Choroid plexus epithelial cell (primary cell): ENCODE results near the gene APOL1.

ENCODE experiments used
- DNase-seq: peaks from one replicate; pipeline ENCODE4 v3.0.0-alpha.2; 2010; ENCODE audit warnings: low read depth
- H3K4me3 ChIP-seq: 2 replicates; pipeline ENCODE4 v1.5.1; 2011; ENCODE audit warnings: low read depth, mild to moderate bottlenecking, control low read depth, low read length, moderate library complexity
- CTCF ChIP-seq: conservative IDR thresholded peaks from 2 replicates; pipeline ENCODE4 v1.5.1; 2011; ENCODE audit warnings: low read depth, mild to moderate bottlenecking, control low read depth, inconsistent platforms, low read length, moderate library complexity

Gene APOL1

GRCh38 chr22:36210224-36210623 lies 42.7 kb upstream of the APOL1 start:
- DNase-seq, result no peak
- no peak for TF ChIP-seq CTCF
- no peak overlapping the region for H3K4me3 ChIP-seq

DNA sequence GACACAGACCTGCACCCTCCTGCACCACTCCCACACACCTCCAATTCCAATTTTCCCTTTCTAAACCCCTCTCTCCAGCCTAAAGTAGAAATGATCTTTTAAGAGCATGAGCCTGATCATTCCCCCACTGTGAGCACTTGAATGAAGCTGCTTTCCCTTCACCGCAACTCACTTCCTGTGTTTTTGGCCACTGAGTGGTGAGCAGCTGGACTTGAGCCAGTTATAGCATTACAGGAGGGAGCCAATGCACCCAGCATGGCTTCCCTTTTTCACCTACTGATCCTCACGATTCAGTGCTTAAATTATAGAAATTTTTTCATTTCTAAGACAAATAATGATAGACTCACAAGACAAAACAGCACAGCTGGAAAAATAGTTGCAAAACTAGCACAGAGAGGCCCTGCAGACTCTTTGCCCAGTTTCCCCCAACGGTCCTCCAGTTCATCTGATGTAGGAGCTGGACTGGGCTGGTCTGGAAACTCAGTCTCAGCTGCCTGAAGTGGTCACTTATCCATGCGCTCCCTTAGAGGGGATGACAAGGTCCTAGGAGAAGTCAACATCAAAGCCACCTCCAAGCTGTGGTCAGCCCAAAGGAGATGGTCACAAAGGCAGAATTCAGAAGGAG lies 41.6 kb upstream of the APOL1 start:
- TF ChIP-seq CTCF, result no peak
- peak; percentile 84 for DNase-seq
- H3K4me3 ChIP-seq, result no peak overlapping the region

DNA sequence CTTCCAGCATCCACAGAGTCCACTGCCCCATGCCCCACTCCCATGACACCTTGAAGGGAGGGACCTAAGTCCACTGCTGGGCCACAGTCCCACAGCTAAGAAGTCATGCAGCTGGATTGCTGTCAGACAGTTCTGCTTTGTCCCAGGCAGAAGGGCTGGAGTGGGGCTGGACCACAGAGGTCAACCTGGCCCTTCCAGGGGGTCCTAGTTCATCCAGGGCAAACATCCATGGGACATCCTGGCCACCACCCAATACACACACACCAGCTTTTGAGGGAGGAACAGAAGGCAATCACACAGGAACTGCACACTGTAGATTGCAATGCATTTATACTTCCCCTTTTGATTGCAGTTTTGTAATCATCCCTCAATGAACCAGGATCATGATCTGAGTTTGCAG lies 40.0 kb upstream of the APOL1 start:
- no peak for DNase-seq
- H3K4me3 ChIP-seq, result no peak overlapping the region
- no peak for TF ChIP-seq CTCF

DNA sequence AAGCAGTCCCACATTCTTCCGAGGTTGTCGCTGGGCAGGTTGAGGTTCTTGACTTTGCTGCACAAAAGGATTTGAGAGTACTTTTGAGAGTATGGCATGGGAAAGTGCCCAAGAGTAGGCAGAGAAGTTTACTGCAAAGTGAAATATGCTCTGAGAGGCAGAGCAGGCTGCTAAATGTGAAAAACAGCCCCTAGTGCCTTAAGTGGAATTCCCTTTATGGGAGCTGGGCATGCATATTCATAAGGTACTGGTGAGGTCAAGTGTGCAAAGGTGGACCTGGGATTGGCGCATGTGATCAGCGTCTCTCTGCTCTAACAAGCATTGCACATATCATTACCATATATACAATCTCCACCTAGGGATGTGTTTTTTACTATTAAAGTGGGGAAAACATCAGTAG lies 39.3 kb upstream of the APOL1 start:
- H3K4me3 ChIP-seq, result no peak overlapping the region
- no peak for DNase-seq
- no peak for TF ChIP-seq CTCF

GRCh38 chr22:36215981-36216380 lies 37.0 kb upstream of the APOL1 start:
- no peak overlapping the region for H3K4me3 ChIP-seq
- no peak for DNase-seq
- TF ChIP-seq CTCF, result no peak

DNA sequence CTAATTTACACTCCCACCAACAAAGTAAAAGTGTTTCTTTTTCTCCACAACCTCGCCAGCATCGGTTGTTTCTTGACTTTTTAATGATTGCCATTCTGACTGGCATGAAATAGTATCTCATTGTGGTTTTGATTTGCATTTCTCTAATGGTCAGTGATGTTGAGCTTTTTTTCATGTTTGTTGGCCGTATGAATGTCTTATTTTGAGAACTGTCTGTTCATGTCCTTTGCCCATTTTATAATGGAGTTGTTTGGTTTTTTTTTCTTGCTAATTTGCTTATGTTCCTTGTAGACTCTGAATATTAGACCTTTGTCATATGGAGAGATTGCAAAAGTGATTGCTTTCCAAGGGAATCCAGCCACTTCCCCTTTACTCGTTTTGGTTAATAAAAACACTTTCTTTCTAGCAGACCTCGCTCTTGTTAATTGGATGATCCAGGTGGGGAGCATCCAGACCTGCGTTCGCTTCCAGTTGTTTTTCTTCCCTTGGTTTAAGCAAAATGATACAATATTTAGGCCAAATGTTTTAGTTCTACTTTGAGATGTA lies 34.2 kb upstream of the APOL1 start:
- DNase-seq, result no peak

More for the DNA sequence above, 34.2 kb upstream of the APOL1 start:
- no peak for TF ChIP-seq CTCF
- H3K4me3 ChIP-seq, result no peak overlapping the region
